KMS-11 (cell line): ENCODE measurements around the gene MAU2.

Experiments used
- H2AFZ ChIP-seq: fragments of 200-600 bp; sonication (generic); 2 replicates; pipeline ENCODE4 v1.6.1; 2016; ENCODE audit warnings: antibody characterized with exemption, mixed run types, low read depth
- H3K27ac ChIP-seq: fragments of 200-600 bp; sonication (generic); 2 replicates; pipeline ENCODE4 v1.6.1; 2016; ENCODE audit warnings: mild to moderate bottlenecking, mixed run types
- H3K27me3 ChIP-seq: fragments of 200-600 bp; sonication (generic); 2 replicates; pipeline ENCODE4 v1.6.1; 2017; ENCODE audit warnings: mild to moderate bottlenecking, low read depth, mixed run types, moderate library complexity; ENCODE audit not compliant: insufficient read depth
- H3K36me3 ChIP-seq: fragments of 200-600 bp; sonication (generic); 2 replicates; pipeline ENCODE4 v1.6.1; 2017; ENCODE audit warnings: mild to moderate bottlenecking, mixed run types; ENCODE audit not compliant: insufficient read depth
- H3K4me1 ChIP-seq: fragments of 200-600 bp; sonication (generic); 2 replicates; pipeline ENCODE4 v1.6.1; 2016; ENCODE audit warnings: mild to moderate bottlenecking, low read depth, mixed run types; ENCODE audit not compliant: poor library complexity, severe bottlenecking
- H3K4me2 ChIP-seq: fragments of 200-600 bp; sonication (generic); 2 replicates; pipeline ENCODE4 v1.7.0; 2016; ENCODE audit warnings: mild to moderate bottlenecking, mixed run types
- H3K4me3 ChIP-seq: fragments of 200-600 bp; sonication (generic); IDR thresholded peaks from 2 replicates; pipeline ENCODE4 v1.6.1; 2017; ENCODE audit warnings: low read depth, low read length, mixed read lengths; ENCODE audit not compliant: insufficient read depth
- H3K79me2 ChIP-seq: fragments of 200-600 bp; sonication (generic); 2 replicates; pipeline ENCODE4 v1.6.1; 2016; ENCODE audit warnings: low read depth, mixed run types; ENCODE audit not compliant: insufficient read depth
- H3K9ac ChIP-seq: fragments of 200-600 bp; sonication (generic); 2 replicates; pipeline ENCODE4 v1.6.1; 2016; ENCODE audit warnings: mild to moderate bottlenecking, mixed run types
- H4K20me1 ChIP-seq: fragments of 200-600 bp; sonication (generic); 2 replicates; pipeline ENCODE4 v1.6.1; 2016; ENCODE audit warnings: mild to moderate bottlenecking, mixed run types; ENCODE audit not compliant: insufficient read depth
- CTCF ChIP-seq: fragments of 200-600 bp; sonication (generic); conservative IDR thresholded peaks from 2 replicates; pipeline ENCODE4 v1.6.1; 2017; ENCODE audit warnings: low read depth, mild to moderate bottlenecking, antibody characterized with exemption, low read length, moderate library complexity, mixed read lengths

Gene MAU2

GRCh38 chr19:19355606-19356139 lies 35.0 kb downstream of the MAU2 start:
- no peaks in the 10 kb centered on the region for H3K36me3 ChIP-seq
- H3K27me3 ChIP-seq, result no peaks in the 10 kb centered on the region
- no peaks in the 10 kb centered on the region for H4K20me1 ChIP-seq
- no peaks in the 10 kb centered on the region for H3K79me2 ChIP-seq
- H3K4me2 ChIP-seq, result no peak overlapping the region
- no peak overlapping the region for H2AFZ ChIP-seq
- no peak overlapping the region for H3K4me3 ChIP-seq
- no peak overlapping the region for H3K27ac ChIP-seq
- H3K9ac ChIP-seq, result no peak overlapping the region
- H3K4me1 ChIP-seq, result no peaks in the 10 kb centered on the region
- TF ChIP-seq CTCF, result no peak

GRCh38 chr19:19356500-19356899 lies 35.9 kb downstream of the MAU2 start:
- Histone ChIP-seq H4K20me1 (no peaks in the 10 kb centered on the region), H3K4me3 (no peak overlapping the region), H3K4me2 (no peak overlapping the region), H2AFZ (no peak overlapping the region), H3K27me3 (no peaks in the 10 kb centered on the region), H3K4me1 (no peaks in the 10 kb centered on the region), H3K36me3 (no peaks in the 10 kb centered on the region), H3K27ac (no peak overlapping the region), H3K9ac (no peak overlapping the region), H3K79me2 (no peaks in the 10 kb centered on the region)
- TF ChIP-seq CTCF, result no peak

GRCh38 chr19:19356901-19357566 lies 36.4 kb downstream of the MAU2 start:
- H4K20me1 ChIP-seq, result no peaks in the 10 kb centered on the region
- no peak overlapping the region for H2AFZ ChIP-seq
- H3K27ac ChIP-seq, result no peak overlapping the region
- no peak overlapping the region for H3K4me2 ChIP-seq
- TF ChIP-seq CTCF, result no peak
- no peak overlapping the region for H3K9ac ChIP-seq
- H3K4me3 ChIP-seq, result no peak overlapping the region
- no peaks in the 10 kb centered on the region for H3K36me3 ChIP-seq
- no peaks in the 10 kb centered on the region for H3K79me2 ChIP-seq
- no peaks in the 10 kb centered on the region for H3K4me1 ChIP-seq
- H3K27me3 ChIP-seq, result no peaks in the 10 kb centered on the region

- H2AFZ ChIP-seq, result peak overlapping the region; percentile 52; the same call in 1 of the 2 replicates
- no peaks in the 10 kb centered on the region for H4K20me1 ChIP-seq
- H3K36me3 ChIP-seq, result no peaks in the 10 kb centered on the region
- peak; percentile 80 for TF ChIP-seq CTCF
- peak overlapping the region; percentile 6; the same call in 1 of the 2 replicates for H3K4me2 ChIP-seq
- H3K27me3 ChIP-seq, result no peaks in the 10 kb centered on the region
- H3K4me3 ChIP-seq, result no peak overlapping the region
- H3K27ac ChIP-seq, result no peak overlapping the region
- no peak overlapping the region for H3K9ac ChIP-seq
- H3K79me2 ChIP-seq, result no peaks in the 10 kb centered on the region
- peaks cover under 1% of the 10 kb centered on the region for H3K4me1 ChIP-seq
Measured at GRCh38 chr19:19361075-19361594, 40.5 kb downstream of the MAU2 start.
